Parathyroid adenoma (tissue), 2 donors: Measurements from ENCODE around the gene SLC25A21.
A peak's percentile ranks its signal among the peaks of the same experiment; 100 is the strongest.

Source experiments
- H2AFZ ChIP-seq: fragments of 300-600 bp; sonication (generic); one replicate; pipeline ENCODE4 v1.7.0; 2017; ENCODE audit warnings: antibody characterized with exemption, mild to moderate bottlenecking
- H3K27ac ChIP-seq: fragments of 300-600 bp; sonication (generic); one replicate; pipeline ENCODE4 v1.7.0; 2017
- H3K27me3 ChIP-seq: fragments of 300-600 bp; sonication (generic); one replicate; pipeline ENCODE4 v1.7.0; 2017; ENCODE audit warnings: low read length; ENCODE audit not compliant: control insufficient read depth, insufficient read depth
- H3K36me3 ChIP-seq: fragments of 300-600 bp; sonication (generic); one replicate; pipeline ENCODE4 v1.7.0; 2017; ENCODE audit warnings: low read length; ENCODE audit not compliant: control insufficient read depth, insufficient read depth
- H3K4me1 ChIP-seq: fragments of 300-600 bp; sonication (generic); one replicate; pipeline ENCODE4 v1.7.0; 2017; ENCODE audit warnings: control low read depth
- H3K4me2 ChIP-seq: fragments of 300-600 bp; sonication (generic); one replicate; pipeline ENCODE4 v1.7.0; 2017; ENCODE audit warnings: low read length
- H3K4me3 ChIP-seq: fragments of 300-600 bp; sonication (generic); one replicate; pipeline ENCODE4 v1.7.0; 2017; ENCODE audit warnings: low read depth, low read length
- H3K79me2 ChIP-seq: fragments of 300-600 bp; sonication (generic); one replicate; pipeline ENCODE4 v1.7.0; 2017; ENCODE audit warnings: control low read depth
- H3K9ac ChIP-seq: fragments of 300-600 bp; sonication (generic); one replicate; pipeline ENCODE4 v1.7.0; 2017; ENCODE audit warnings: mild to moderate bottlenecking
- H3K9me3 ChIP-seq: fragments of 300-600 bp; sonication (generic); one replicate; pipeline ENCODE4 v1.7.0; 2017; ENCODE audit warnings: low read length; ENCODE audit not compliant: control insufficient read depth
- TF ChIP-seq, protein P1 (sequence below): fragments of 300-600 bp; sonication (generic); IDR thresholded peaks from one replicate; pipeline ENCODE4 v1.7.0; 2017; ENCODE audit warnings: antibody characterized with exemption, mild to moderate bottlenecking
- donor health status: primary hyperparathyroidism.

Gene SLC25A21

DNA sequence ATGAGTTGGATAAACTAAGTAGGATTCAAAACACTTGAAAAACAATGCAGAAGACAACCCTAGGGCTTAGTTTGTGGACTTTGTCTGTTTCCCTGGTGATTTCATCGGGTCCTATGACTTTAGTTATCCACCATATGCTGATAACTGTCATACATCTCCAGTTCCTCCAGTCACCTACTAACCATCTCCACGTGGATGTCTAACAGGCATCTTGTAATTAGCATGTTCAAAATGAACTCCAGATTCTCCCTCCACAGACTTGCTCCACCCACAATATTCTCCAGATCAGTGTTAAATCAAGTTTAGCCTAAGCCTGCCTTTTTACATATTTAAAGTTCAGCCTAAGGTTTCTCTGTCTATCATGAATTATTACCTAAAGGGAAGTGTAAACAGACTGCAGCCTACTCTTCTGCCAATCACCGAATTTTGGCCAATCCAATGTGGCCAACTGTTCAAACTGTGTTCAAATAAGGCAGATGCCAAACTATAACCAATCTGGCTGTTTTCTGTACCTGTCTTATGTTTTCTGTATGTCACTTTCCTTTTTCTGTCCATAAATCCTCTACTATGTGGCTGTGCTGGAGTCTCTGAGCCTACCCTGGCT lies 423.7 kb downstream of the SLC25A21 start:
- no peaks in the 10 kb centered on the region for H3K36me3 ChIP-seq
- no peaks in the 10 kb centered on the region for H3K9me3 ChIP-seq
- H3K27me3 ChIP-seq = no peaks in the 10 kb centered on the region
- no peak overlapping the region for H2AFZ ChIP-seq
- H3K4me3 ChIP-seq = no peak overlapping the region
- H3K27ac ChIP-seq = no peak overlapping the region
- peaks cover 4% of the 10 kb centered on the region for H3K79me2 ChIP-seq
- no peak overlapping the region for H3K4me2 ChIP-seq
- TF ChIP-seq, protein P1, sequence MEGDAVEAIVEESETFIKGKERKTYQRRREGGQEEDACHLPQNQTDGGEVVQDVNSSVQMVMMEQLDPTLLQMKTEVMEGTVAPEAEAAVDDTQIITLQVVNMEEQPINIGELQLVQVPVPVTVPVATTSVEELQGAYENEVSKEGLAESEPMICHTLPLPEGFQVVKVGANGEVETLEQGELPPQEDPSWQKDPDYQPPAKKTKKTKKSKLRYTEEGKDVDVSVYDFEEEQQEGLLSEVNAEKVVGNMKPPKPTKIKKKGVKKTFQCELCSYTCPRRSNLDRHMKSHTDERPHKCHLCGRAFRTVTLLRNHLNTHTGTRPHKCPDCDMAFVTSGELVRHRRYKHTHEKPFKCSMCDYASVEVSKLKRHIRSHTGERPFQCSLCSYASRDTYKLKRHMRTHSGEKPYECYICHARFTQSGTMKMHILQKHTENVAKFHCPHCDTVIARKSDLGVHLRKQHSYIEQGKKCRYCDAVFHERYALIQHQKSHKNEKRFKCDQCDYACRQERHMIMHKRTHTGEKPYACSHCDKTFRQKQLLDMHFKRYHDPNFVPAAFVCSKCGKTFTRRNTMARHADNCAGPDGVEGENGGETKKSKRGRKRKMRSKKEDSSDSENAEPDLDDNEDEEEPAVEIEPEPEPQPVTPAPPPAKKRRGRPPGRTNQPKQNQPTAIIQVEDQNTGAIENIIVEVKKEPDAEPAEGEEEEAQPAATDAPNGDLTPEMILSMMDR = no peak
- H3K4me1 ChIP-seq = peaks cover 6% of the 10 kb centered on the region
- H3K9ac ChIP-seq = no peak overlapping the region

DNA sequence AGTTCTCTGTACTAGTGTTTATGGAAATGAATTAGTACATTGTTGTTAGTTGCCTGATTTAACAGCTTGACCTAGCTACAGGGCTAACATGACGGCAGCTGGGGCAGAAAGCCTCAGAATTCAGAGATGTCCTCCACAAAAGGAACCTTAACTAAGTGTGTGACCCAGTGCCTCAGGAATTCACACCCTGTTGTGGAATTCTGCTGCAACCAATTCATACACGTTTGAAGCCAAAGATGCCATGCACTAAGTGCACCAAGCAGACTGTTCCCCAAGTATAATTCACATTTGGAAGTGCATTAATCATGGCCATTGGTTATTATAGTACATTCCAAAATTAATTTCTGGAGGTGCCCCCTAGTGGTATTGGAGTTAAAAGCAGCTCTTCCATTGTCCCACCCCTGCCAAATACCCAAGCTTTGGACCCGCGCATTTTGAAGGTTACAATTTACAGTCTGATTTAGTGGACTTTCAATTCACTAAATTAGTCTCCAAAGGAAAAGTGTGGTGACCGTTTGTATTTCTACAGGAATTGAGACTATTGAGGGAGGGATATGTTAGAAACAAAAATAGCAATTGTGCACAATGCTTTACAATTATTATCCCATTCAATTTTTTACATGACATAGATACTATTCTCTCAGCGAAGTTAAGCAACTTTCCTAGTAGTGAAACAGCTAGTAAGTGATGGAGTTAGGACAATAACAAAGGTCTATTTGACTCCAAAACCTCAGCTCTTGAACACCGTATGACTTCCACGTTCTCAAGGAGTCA lies 424.8 kb downstream of the SLC25A21 start:
- peaks cover 4% of the 10 kb centered on the region for H3K79me2 ChIP-seq
- no peak overlapping the region for H3K4me3 ChIP-seq
- H2AFZ ChIP-seq = no peak overlapping the region
- no peak overlapping the region for H3K9ac ChIP-seq
- H3K4me2 ChIP-seq = no peak overlapping the region
- H3K36me3 ChIP-seq = no peaks in the 10 kb centered on the region
- TF ChIP-seq, protein P1 = peak; percentile 71
- H3K27ac ChIP-seq = no peak overlapping the region
- peaks cover 6% of the 10 kb centered on the region for H3K4me1 ChIP-seq
- no peaks in the 10 kb centered on the region for H3K9me3 ChIP-seq
- no peaks in the 10 kb centered on the region for H3K27me3 ChIP-seq

DNA sequence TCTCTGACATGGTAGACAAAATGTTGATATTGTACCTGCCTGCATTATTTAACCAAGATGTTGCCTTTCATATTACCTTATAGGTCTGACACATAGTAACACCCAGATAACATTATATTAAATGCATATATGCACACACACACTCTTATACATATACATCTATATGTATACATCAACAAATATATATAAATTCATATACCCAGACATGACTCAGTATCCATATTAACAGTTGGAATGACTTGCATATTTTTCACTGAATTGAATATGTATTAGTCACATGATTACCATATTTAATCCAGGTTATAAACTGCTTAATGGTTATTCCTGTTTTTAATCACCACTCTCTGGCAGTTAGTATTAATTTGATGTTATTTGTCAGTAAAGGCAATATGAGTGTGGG lies 425.5 kb downstream of the SLC25A21 start:
- H3K79me2 ChIP-seq = peaks cover 4% of the 10 kb centered on the region
- H3K9me3 ChIP-seq = no peaks in the 10 kb centered on the region
- no peak overlapping the region for H3K4me2 ChIP-seq
- H2AFZ ChIP-seq = no peak overlapping the region
- H3K27ac ChIP-seq = no peak overlapping the region
- H3K27me3 ChIP-seq = no peaks in the 10 kb centered on the region
- no peak overlapping the region for H3K4me3 ChIP-seq
- TF ChIP-seq, protein P1 = no peak
- peaks cover 6% of the 10 kb centered on the region for H3K4me1 ChIP-seq
- H3K36me3 ChIP-seq = no peaks in the 10 kb centered on the region
- H3K9ac ChIP-seq = no peak overlapping the region

DNA sequence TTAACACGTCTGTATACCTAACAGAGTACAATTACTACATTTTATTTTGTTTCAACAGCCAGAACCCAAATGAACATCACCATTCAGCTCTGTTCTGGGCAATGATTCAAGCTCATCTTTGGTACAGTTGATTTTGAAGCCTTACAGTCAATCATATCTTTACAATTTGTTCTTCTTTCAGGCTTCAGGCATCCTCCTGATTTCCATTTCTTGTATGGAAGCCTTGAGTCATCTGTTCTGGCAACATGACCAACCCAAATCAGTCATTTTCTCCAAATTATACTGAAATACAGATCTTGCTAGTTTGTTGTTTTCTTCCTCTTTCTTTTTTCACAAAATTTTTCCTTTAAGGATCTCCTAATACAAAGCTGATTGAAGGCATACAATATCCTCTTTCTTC lies 430.5 kb downstream of the SLC25A21 start:
- no peaks in the 10 kb centered on the region for H3K27me3 ChIP-seq
- no peaks in the 10 kb centered on the region for H3K4me1 ChIP-seq
- H3K4me2 ChIP-seq = no peak overlapping the region
- no peaks in the 10 kb centered on the region for H3K9me3 ChIP-seq
- H2AFZ ChIP-seq = no peak overlapping the region
- H3K4me3 ChIP-seq = no peak overlapping the region
- H3K79me2 ChIP-seq = no peaks in the 10 kb centered on the region
- H3K9ac ChIP-seq = no peak overlapping the region
- H3K36me3 ChIP-seq = no peaks in the 10 kb centered on the region
- TF ChIP-seq, protein P1 = no peak
- no peak overlapping the region for H3K27ac ChIP-seq
